OCI-LY1 (cell line): ENCODE results near the gene OR2L3.
"Not testable (repeated sequence)": the region's sequence is repeated elsewhere in the genome, so short reads cannot be mapped to it uniquely, and the experiment has no call there.

ENCODE experiments used
- CTCF ChIP-seq: fragments of 200-600 bp; sonication (generic), shearing (Covaris generic); IDR thresholded peaks from 2 replicates; pipeline ENCODE4 v1.5.1; 2017; ENCODE audit warnings: mild to moderate bottlenecking, antibody characterized with exemption, low read length, moderate library complexity, mixed read lengths
- EZH2 ChIP-seq: fragments of 200-600 bp; sonication (generic), shearing (Covaris generic); IDR thresholded peaks from 2 replicates; pipeline ENCODE4 v1.8.0; 2017; ENCODE audit warnings: borderline replicate concordance, mixed run types, mild to moderate bottlenecking, antibody characterized with exemption, low read length, moderate library complexity, mixed read lengths

GRCh38 chr1:248083864-248084263 is 37.2 kb downstream of the OR2L3 start:
- not testable (repeated sequence) for TF ChIP-seq CTCF, EZH2
